WI38 (cell line): ENCODE results near the gene CITED4.
A peak's percentile ranks its signal among the peaks of the same experiment; 100 is the strongest.

Source experiments
- H3K4me3 ChIP-seq: 2 replicates; pipeline ENCODE4 v1.5.1; 2011; ENCODE audit warnings: low read depth, mild to moderate bottlenecking, control low read depth, low read length
- CTCF ChIP-seq: IDR thresholded peaks from 2 replicates; pipeline ENCODE4 v1.5.1; 2012; ENCODE audit warnings: low read depth, mild to moderate bottlenecking, control low read depth, low read length

CITED4 gene

GRCh38 chr1:40851643-40852042, 10.5 kb downstream of the CITED4 start:
- TF ChIP-seq CTCF: no peak
- no peak overlapping the region for H3K4me3 ChIP-seq

- no peak overlapping the region for H3K4me3 ChIP-seq
- TF ChIP-seq CTCF: peak; percentile 85
These were observed 12.2 kb downstream of the CITED4 start for GRCh38 chr1:40849801-40850592.

- TF ChIP-seq CTCF: peak; percentile 99
These were observed 13.5 kb downstream of the CITED4 start for GRCh38 chr1:40848530-40849189.

GRCh38 chr1:40847023-40847745, 15.0 kb downstream of the CITED4 start:
- no peak overlapping the region for H3K4me3 ChIP-seq
- TF ChIP-seq CTCF: no peak

More at GRCh38 chr1:40848530-40849189, 13.5 kb downstream of the CITED4 start:
- H3K4me3 ChIP-seq: no peak overlapping the region

GRCh38 chr1:40845895-40846294, 16.3 kb downstream of the CITED4 start:
- no peak overlapping the region for H3K4me3 ChIP-seq
- no peak for TF ChIP-seq CTCF

- no peak overlapping the region for H3K4me3 ChIP-seq
- TF ChIP-seq CTCF: no peak
These were observed 17.0 kb downstream of the CITED4 start for GRCh38 chr1:40844887-40845878.
